ENCODE results near the gene KNDC1.

The KNDC1 gene

GRCh38 chr10:133190225-133190624 is 30.2 kb downstream of the KNDC1 start:
- no peak for DNase-seq

DNA sequence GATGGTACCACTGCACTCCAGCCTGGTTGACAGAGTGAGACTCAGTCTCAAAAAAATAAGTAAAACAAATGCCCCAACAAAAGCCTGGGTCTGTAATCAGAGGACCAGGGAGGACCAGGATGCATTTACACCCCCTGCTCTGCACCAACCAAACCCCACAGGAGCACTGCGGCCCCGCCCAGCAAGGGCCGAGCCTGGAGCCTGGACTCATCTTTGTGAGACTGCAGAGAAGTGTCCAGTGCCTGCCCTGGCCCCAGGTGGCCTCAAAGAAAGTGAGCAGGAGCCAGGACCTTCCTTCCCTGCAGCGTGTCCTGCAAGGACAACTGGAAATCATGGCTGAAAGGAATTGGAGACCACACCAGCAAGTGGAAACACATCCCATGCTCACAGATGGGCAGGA is 31.6 kb downstream of the KNDC1 start:
- no peak for DNase-seq

DNA sequence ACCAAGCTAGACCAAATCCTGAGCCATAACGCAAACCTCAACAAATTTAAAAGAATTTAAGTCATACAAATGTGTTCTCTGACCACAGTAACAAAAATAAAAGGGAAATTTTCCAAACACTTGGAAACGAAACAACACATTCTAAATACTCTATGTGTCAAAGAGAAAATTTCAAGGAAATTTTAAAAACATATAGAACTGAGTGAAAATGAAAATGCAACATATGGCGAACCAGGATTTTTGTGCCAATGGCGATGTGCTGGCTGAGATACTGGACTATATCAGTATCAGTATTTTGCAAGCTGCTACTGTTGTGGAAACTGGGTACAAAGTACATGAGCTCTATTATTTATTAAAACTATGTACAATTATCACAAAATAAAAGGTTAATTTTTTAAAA is 34.1 kb downstream of the KNDC1 start:
- DNase-seq = no peak

DNA sequence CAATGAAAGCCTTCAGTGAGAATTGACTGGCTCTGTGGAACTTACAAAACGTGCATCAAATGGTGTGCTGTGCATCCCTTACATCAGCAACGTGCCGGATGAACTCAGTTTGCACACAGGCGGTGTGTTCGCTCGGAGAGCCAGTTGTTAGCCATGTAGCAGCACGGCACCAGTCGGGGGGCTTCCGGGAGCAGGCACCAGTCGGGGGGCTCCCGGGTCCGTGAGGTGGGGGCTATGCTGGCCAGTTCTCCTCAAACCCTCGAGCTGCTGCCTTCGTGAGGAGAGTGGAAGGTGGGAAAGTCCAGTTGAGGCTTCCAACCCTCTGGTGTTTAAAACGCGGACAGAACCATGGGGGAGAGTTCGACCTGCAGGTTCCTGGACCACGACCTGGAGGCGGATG is 35.1 kb downstream of the KNDC1 start:
- DNase-seq = no peak

GRCh38 chr10:133195611-133196010 is 35.6 kb downstream of the KNDC1 start:
- no peak for DNase-seq

DNA sequence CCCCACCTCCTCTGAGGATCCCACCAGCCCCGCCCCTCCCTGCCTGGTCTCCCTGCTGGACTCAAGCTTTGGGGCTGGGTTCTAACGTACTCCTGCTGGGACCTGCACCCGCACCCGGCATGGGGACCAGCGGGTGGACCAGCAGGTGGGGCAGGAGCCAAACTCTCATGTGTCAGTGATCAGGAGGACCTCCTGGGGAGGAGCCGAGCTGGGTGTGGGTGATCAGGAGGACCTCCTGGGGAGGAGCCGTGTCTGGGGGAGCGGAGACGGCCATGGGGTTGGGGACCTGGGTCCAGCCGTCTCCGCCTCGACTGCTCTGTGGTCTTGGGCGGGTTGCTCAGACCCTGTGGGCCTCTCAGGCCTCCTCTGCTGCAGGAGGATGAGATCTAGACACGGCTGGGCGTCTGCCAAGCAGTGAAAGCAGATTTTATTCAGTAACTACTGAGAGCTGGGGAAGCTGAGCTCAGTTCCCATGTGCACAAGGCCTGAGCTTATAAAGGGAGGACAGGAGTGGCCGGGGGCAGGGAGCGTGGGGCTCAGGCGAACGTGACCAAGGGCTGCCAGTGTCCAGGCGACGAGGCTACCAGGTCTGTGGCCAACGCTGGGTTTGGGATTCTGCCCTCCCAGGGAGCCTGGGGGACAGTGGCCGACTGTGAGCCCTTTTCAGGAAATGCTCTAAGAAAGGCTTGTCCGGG is 36.3 kb downstream of the KNDC1 start:
- DNase-seq = peak in 1 of 51 donors; percentile 12

DNA sequence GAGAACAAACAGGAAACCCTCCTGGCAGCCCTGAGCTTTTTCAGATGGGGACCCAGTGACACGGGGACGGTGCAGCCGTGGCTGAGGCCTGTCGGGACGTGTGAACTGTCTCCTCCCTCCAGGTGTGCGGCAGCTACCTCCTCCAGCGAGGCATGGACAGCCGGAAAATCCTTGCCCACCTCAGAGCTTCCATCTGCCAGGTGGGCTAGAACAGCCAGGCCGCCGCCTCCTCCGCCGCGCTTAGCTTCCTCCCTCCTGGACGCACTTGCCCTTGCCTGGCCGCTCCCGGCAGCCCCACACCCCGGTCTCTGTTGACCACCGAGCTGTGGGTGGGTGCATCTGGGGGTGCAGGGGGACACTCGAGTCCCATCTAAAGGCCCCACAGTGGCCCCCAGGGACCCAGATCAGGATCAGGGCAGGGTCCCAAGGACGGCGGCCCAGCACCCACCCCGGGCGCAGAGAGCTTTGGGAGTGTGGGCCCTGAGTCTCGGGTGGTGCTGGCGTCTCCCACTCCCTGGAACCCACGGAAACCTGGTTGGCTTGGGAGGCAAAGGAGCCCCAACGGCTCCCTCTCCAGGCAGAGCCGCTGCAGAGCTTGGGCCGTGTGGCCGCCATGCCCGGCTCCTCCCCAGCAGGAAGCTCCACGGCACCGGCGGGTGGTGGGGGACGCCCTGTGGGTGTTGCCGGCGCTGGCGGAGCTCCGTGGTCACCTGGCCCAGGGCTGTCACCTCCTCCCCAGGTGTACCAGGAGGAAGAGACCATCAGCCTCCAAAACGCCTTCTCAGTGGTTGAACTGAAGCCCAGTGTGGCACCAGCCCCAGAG is 37.1 kb downstream of the KNDC1 start:
- DNase-seq = no peak

DNA sequence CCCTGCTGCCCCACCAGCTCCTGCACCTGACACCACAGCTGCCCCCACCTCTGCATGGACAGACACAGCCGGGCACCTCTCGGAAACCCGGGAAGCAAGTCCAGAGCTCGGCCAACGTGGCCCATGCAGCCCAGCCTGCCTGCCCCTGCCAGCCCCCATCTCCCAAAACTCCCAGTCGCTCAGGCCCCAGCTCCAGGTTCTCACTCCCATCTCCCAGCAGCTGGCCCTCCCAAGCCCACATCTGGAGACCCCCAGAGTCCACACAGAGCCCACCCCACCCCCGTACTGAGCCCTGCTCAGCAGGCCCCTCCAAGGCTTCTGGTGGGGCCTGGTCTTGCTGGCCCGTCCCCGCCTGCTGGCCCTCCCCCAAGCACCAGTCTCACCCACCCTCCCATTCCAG is 37.8 kb downstream of the KNDC1 start:
- DNase-seq = no peak

GRCh38 chr10:133198206-133198605 is 38.2 kb downstream of the KNDC1 start:
- DNase-seq = no peak

DNA sequence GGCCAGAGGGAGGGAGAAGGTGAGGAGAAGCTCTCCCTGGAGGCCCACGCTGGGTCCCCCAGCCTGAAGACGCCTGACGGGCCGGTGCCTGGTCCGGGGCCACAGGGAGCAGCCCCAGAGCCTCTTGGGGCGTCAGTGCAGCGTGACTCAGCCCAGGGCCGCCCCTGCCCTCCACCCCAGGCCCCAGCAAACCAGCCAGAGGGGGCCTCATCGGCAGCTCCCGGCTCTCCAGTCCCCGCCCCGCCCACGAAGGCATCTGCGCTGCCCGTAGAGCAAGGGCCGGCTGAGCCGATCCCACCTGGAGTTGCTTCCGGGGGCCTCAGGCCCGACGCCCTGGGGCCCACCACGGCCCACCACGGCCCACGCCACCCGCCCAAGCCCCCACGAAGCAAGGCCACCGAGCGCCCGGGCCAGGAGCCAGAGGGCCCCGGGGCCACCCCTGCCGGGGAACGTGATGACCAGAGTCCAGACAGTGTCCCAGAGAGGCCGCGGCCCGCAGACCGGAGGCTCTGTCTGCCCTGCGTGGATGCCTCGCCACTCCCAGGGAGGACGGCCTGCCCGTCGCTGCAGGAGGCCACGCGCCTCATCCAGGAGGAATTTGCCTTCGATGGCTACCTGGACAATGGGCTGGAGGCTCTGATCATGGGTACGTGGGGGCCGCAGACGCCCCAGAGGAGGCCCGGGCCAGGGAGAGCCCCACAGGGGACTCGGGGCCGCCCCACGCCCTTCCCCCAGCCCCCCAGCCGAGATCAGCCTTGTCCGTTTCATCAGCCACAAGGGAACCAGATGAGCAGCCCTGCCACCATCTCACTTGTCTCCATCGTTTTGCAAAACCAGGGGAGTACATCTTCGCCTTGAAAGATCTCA is 38.8 kb downstream of the KNDC1 start:
- DNase-seq = no peak

GRCh38 chr10:133199488-133199885 is 39.5 kb downstream of the KNDC1 start:
- DNase-seq = no peak

GRCh38 chr10:133199992-133200611 is 40.1 kb downstream of the KNDC1 start:
- DNase-seq = no peak

DNA sequence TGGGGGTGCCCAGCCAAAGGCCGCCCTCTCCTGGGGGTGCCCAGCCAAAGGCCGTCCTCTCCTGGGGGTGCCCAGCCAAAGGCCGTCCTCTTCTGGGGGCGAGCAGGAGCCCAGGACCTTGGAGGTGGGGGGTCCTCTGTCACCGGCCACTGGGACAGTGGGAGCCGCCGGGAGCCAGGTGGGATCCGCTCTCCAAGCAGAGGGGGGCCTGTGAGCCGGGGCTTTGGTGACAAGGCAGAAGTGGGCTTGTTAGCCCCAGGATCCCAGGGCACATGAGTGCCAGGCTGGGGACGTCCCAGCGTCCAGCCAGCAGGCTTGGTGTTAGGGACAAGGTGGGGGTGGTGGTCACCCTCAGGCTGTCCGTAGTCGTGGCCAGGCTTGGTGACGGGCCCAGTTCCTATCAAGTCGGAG is 40.6 kb downstream of the KNDC1 start:
- DNase-seq = no peak

GRCh38 chr10:133201151-133201947 is 41.3 kb downstream of the KNDC1 start:
- no peak for DNase-seq

- no peak for DNase-seq
Observed at GRCh38 chr10:133201948-133202725, 42.1 kb downstream of the KNDC1 start.

DNA sequence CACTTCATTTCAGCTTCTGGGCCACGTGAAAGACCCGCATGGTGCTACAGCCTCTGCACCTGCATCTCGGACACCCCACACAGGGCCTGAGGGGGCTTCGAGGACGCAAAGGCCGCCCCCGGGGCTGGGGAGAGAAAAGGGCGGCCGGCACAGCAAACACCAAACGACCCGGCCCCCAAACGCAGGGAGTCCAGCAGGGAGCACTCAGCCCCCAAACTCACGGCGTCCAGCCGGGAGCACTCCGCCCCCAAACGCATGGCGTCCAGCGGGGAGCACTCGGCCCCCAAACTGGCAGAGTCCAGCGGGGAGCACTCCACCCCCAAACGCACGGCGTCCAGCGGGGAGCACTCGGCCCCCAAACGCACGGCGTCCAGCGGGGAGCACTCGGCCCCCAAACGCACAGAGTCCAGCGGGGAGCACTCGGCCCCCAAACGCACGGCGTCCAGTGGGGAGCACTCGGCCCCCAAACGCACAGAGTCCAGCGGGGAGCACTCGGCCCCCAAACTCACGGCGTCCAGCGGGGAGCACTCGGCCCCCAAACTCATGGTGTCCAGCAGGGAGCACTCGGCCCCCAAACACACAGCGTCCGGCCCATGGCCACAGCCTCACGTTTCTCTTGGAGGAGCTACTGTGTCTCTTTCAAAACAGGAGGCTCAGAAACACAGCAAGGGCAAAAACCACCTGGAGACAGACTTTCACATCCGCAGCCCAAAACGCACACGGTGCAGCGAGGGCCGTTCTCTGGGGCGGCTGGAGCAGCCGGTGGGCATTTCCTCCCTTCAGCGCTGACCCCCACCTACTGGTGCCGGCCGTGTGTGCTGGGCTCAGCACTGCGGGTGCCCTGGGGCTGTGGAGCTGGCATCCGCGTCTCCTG is 43.0 kb downstream of the KNDC1 start:
- no peak for DNase-seq

DNA sequence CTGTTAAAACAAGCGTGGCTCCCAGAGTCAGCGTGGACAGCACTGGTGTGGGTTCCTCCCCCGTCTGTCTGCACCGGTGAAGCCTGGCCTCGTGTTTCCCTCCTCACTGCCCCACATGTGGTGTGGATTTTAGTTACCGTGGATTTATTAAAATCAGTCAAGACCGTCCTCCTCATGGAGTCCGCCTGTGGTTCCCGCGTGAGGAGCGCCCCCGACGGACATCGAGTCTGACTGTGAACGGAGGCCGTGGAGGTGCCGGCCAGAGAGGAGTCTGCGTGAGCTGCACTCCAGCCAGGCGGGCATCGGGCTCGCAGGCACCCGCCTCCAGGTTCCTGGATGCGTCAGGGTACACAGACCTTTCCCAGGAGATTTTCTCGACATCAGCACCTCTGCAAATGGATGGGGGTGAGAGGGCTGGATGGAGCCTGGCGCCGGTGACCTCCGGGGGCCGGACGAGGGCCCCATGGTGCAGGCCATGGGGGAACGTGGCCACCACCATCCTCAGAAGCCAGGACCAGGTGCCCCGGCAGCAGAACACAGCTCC is 43.7 kb downstream of the KNDC1 start:
- DNase-seq = no peak

- DNase-seq = no peak
Observed at GRCh38 chr10:133204226-133205015, 44.4 kb downstream of the KNDC1 start.

All from hypothalamus (tissue), 51 donors.